OCI-LY7 (cell line): Measurements from ENCODE around the gene PKDCC. TPM values are rescaled to one million over a fixed set of nuclear protein-coding genes. Genes with fewer than 3 reads are reported as not detected.

Experiments
- BruUV-seq: library from RNA; stranded (reverse); fragments of 400-500 nt; replicated peaks from 2 replicates; lab custom pipeline; 2021; lab: Mats Ljungman, UMichigan
- CTCF ChIA-PET: fragments of 300-600 bp; sonication (Branson Sonifier 250); formaldehyde crosslinking; loops from one replicate; lab custom pipeline; 2022; ENCODE audit warnings: antibody characterized with exemption; ENCODE audit not compliant: unreplicated experiment; lab: Charles Lee
- POLR2A ChIA-PET: fragments of 300-600 bp; sonication (Branson Sonifier 250); formaldehyde crosslinking; loops from one replicate; lab custom pipeline; 2022; ENCODE audit warnings: antibody characterized with exemption; lab: Charles Lee
- DNase-seq: peaks from one replicate; pipeline ENCODE4 v3.0.0-alpha.2; 2015; ENCODE audit warnings: low spot score
- H2AFZ ChIP-seq: fragments of 200-600 bp; sonication (generic), shearing (Covaris generic); 2 replicates; pipeline ENCODE4 v1.6.1; 2014; ENCODE audit warnings: mild to moderate bottlenecking, antibody characterized with exemption, low read length, moderate library complexity
- H3K27ac ChIP-seq: fragments of 200-600 bp; sonication (generic); 2 replicates; pipeline ENCODE4 v1.5.1; 2014; ENCODE audit warnings: mixed run types, low read depth, mild to moderate bottlenecking, moderate library complexity, low read length, inconsistent platforms; ENCODE audit not compliant: poor library complexity, severe bottlenecking
- H3K36me3 ChIP-seq: fragments of 200-600 bp; sonication (generic); 2 replicates; pipeline ENCODE4 v1.6.1; 2014; ENCODE audit warnings: mild to moderate bottlenecking, antibody characterized with exemption, low read length, moderate library complexity, mixed read lengths; ENCODE audit not compliant: insufficient read depth
- H3K4me1 ChIP-seq: fragments of 200-600 bp; sonication (generic); 2 replicates; pipeline ENCODE4 v1.5.1; 2014; ENCODE audit warnings: mild to moderate bottlenecking, low read length; ENCODE audit not compliant: insufficient read depth, poor library complexity, severe bottlenecking
- H3K4me2 ChIP-seq: fragments of 200-600 bp; sonication (generic); 2 replicates; pipeline ENCODE4 v1.6.1; 2014; ENCODE audit warnings: mild to moderate bottlenecking, low read length
- H3K4me3 ChIP-seq: fragments of 200-600 bp; sonication (generic); 2 replicates; pipeline ENCODE4 v1.5.1; 2014; ENCODE audit warnings: mild to moderate bottlenecking, low read depth, low read length; ENCODE audit not compliant: poor library complexity, severe bottlenecking
- H3K79me2 ChIP-seq: fragments of 200-600 bp; sonication (generic); 2 replicates; pipeline ENCODE4 v1.6.1; 2016; ENCODE audit warnings: low read depth, mild to moderate bottlenecking, low read length, moderate library complexity, mixed read lengths; ENCODE audit not compliant: insufficient read depth
- H3K9me2 ChIP-seq: fragments of 200-600 bp; sonication (generic); 2 replicates; pipeline ENCODE4 v1.6.1; 2016; ENCODE audit warnings: mild to moderate bottlenecking, low read length, mixed read lengths; ENCODE audit not compliant: insufficient read depth
- H3K9me3 ChIP-seq: fragments of 200-600 bp; sonication (generic); 2 replicates; pipeline ENCODE4 v1.6.1; 2014; ENCODE audit warnings: mild to moderate bottlenecking, mixed run types, low read length, mixed read lengths
- H4K20me1 ChIP-seq: fragments of 200-600 bp; sonication (generic); 2 replicates; pipeline ENCODE4 v1.6.1; 2014; ENCODE audit warnings: mild to moderate bottlenecking, antibody characterized with exemption, low read length, moderate library complexity, mixed read lengths; ENCODE audit not compliant: insufficient read depth
- EZH2phosphoT487 ChIP-seq: fragments of 200-600 bp; sonication (generic); IDR thresholded peaks from 2 replicates; pipeline ENCODE4 v1.6.1; 2018; ENCODE audit warnings: low read depth, borderline replicate concordance, mild to moderate bottlenecking, mixed run types, antibody characterized with exemption, low read length, moderate library complexity, mixed read lengths
- intact Hi-C: fragments of 100-400 bp; cut with micrococcal nuclease; formaldehyde crosslinking; loops from one replicate; pipeline ENCODE4 v1.10.0; 2022; ENCODE audit not compliant: unreplicated experiment
- total RNA-seq, 2 experiments: library from RNA; depleted of rRNA in 1 of 2; stranded (reverse); fragments of >200 nt in 1 of 2; shearing (Covaris generic) in 1 of 2; gene quantifications; 2 replicates each; pipeline ENCODE4 v1.2.3, GENCODE V29; 2014 to 2022
- TF ChIP-seq, protein P1 (sequence below): fragments of 200-600 bp; sonication (generic); conservative IDR thresholded peaks from 2 replicates; pipeline ENCODE4 v1.5.1; 2014; ENCODE audit warnings: mild to moderate bottlenecking, antibody characterized with exemption, low read length, moderate library complexity, mixed read lengths

The PKDCC gene
- total RNA-seq, 2 experiments from 2014 or later, result not detected

DNA sequence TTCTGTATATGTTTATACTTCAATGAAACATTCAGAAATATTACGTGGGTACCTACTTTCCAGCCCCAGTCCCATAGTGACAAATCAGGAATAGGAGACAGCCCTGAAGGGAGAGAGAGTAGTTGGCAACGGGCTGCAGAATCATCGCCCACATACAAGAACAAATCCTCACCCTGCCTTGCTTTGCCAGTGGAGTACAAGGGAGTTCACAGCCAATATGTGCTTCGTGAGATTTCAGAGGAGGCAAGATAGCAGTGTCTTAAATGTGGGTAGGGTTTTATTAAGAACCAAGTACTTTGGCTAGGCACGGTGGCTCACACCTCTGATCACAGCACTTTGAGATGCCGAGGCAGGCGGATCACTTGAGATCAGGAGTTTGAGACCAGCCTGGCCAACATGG is 40.3 kb upstream of the PKDCC start:
- Histone ChIP-seq H3K4me1 (no peaks in the 10 kb centered on the region), H3K79me2 (no peaks in the 10 kb centered on the region), H2AFZ (no peak overlapping the region), H3K4me3 (no peak overlapping the region), H3K9me3 (0 out of 2 replicates have a peak, but pooled peaks cover 7% of the 10 kb centered on the region), H3K36me3 (no peaks in the 10 kb centered on the region), H3K9me2 (no peaks in the 10 kb centered on the region), H3K27ac (no peak overlapping the region), H4K20me1 (no peaks in the 10 kb centered on the region), H3K4me2 (no peak overlapping the region)
- DNase-seq, result no peak
- BruUV-seq, result no TSS peak
- no peak for TF ChIP-seq EZH2phosphoT487
- TF ChIP-seq, protein P1, sequence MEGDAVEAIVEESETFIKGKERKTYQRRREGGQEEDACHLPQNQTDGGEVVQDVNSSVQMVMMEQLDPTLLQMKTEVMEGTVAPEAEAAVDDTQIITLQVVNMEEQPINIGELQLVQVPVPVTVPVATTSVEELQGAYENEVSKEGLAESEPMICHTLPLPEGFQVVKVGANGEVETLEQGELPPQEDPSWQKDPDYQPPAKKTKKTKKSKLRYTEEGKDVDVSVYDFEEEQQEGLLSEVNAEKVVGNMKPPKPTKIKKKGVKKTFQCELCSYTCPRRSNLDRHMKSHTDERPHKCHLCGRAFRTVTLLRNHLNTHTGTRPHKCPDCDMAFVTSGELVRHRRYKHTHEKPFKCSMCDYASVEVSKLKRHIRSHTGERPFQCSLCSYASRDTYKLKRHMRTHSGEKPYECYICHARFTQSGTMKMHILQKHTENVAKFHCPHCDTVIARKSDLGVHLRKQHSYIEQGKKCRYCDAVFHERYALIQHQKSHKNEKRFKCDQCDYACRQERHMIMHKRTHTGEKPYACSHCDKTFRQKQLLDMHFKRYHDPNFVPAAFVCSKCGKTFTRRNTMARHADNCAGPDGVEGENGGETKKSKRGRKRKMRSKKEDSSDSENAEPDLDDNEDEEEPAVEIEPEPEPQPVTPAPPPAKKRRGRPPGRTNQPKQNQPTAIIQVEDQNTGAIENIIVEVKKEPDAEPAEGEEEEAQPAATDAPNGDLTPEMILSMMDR, result no peak
- ChIA-PET CTCF (no interaction called here), POLR2A (no interaction called here)
- intact Hi-C loops, result no loop called here

DNA sequence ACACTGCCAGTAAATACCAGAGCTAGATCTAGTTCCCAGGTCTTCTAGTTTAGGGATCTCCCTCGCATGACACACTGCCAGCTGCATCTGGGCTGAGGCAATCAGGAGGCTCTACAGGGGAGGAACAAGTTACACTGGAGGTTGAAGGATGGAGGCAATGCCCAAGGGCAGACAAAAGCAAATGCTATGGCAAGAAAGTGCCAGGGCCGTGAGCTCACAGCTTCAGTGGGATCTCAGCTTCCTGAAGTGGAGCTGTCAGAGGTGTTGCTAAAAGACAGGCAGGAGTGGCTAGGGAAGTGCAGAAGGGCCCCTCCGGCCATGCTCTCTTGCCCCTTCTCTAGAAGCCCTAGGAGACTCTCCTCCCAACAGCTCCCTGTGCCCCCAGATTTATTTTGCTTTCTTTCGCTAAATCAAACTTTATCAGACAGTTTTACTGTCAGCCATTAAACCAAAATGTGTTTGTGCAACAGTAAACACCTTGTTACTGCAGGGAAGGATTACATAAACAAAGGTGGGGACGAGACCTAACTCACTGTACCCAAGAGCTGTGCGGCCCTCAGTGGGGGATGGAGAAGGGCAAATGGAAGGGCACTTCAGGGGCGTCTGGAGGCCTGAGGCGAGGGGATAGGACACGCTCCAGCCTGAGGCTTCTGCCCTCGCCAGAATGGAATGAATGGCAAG is 39.4 kb upstream of the PKDCC start:
- Histone ChIP-seq H3K9me3 (0 out of 2 replicates have a peak, but pooled peaks cover 7% of the 10 kb centered on the region), H4K20me1 (no peaks in the 10 kb centered on the region), H3K4me1 (no peaks in the 10 kb centered on the region), H3K36me3 (no peaks in the 10 kb centered on the region), H3K9me2 (no peaks in the 10 kb centered on the region), H2AFZ (no peak overlapping the region), H3K27ac (no peak overlapping the region), H3K4me2 (no peak overlapping the region), H3K79me2 (no peaks in the 10 kb centered on the region), H3K4me3 (no peak overlapping the region)
- no TSS peak for BruUV-seq
- intact Hi-C loops, result no loop called here
- DNase-seq, result no peak
- POLR2A ChIA-PET, result interaction anchor here (0.6 kb wide), 1 partner anchor 745 kb away, joined by 3 read pairs; no protein-coding TSS in a partner anchor
- TF ChIP-seq EZH2phosphoT487, result no peak
- TF ChIP-seq, protein P1, result no peak
- CTCF ChIA-PET, result no interaction called here
